GM18507 (cell line): Measurements from ENCODE around the gene TSHR.

Source experiments
- DNase-seq: peaks from one replicate; pipeline ENCODE4 v3.0.0; 2011; ENCODE audit warnings: low read depth; ENCODE audit not compliant: insufficient read length; ENCODE audit errors: extremely low spot score
- FAIRE-seq: peaks from 2 replicates; lab custom pipeline; 2011; peaks lifted over from hg19 to GRCh38; lab: Jason Lieb, UNC

The TSHR gene

DNA sequence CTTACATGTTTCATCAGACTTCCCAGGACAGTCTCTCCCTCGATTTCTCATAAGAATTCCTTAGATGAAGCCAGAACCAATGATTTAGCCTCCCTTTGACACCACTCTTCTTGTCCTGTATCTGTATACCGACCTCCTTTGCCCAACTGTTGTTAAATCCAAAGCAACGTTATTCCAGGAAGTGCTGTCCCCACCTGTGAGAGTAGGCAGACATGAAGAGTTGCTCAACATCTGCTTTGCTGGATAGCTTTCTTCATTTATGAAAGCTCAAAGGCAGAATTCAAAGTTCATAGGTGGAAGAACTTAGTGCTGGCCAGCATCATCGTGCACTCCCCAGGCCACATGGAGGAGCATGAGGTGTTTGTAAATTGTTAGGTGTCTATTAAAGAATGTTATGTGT, 209.8 kb downstream of the TSHR start:
- no peak for DNase-seq
- FAIRE-seq = no peak

DNA sequence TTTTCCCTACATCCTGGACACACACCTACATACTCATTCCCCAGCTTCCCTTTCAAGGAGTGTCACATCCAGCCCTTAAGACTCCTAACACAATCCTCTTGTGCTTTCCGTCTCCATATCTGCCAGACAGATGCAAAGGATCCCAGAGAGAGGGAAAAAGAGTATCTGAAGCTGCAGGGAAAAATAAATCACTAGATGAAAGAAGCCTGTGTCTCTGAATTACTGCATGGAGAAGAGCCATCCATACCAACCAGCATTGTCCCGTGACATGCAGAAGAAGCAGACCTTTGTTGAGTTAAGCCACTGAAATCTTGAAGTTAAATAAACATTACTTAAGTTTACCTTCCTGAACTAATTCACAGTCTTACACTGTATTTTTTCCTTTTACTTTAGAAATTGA, 210.7 kb downstream of the TSHR start:
- no peak for FAIRE-seq
- DNase-seq = no peak

DNA sequence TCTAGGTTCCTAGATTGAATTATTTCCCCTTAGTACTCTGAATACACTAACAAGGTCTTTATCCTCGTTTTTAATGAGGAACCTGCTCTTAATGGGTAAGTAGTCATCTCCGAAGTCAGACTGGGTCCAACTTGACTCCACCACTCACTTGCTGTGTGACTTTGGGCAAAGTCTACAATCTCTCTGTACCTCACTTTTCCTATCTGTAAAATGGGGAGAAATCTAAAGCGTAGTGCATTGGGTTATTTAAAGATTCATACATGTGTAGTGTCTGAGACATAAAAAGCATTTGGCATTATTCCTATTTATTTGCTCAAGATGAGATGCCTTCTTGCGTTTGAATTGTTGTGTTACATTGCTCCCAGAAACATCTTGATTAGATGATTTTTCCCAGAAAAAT, 213.8 kb downstream of the TSHR start:
- FAIRE-seq (no peak), DNase-seq (no peak)

DNA sequence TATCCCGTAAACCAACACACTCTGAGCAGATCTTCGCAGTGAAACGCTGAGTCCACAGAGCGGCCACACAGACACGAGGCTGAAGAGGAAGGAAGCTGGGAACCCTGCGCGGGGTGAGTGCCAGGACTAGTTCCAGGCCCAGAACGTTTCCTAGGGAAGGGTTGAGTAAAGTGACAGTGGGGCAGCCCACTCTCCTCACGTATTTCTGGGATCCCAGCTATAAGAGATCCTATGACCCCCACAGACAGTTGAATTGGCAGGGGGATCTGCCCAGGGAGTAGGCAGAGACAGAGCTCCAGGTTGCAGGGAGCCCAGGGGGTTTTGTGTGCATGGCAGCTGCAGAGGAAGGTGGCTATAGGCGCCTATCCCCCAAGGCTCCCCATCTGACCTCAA, 214.3 kb downstream of the TSHR start:
- DNase-seq (no peak), FAIRE-seq (no peak)

DNA sequence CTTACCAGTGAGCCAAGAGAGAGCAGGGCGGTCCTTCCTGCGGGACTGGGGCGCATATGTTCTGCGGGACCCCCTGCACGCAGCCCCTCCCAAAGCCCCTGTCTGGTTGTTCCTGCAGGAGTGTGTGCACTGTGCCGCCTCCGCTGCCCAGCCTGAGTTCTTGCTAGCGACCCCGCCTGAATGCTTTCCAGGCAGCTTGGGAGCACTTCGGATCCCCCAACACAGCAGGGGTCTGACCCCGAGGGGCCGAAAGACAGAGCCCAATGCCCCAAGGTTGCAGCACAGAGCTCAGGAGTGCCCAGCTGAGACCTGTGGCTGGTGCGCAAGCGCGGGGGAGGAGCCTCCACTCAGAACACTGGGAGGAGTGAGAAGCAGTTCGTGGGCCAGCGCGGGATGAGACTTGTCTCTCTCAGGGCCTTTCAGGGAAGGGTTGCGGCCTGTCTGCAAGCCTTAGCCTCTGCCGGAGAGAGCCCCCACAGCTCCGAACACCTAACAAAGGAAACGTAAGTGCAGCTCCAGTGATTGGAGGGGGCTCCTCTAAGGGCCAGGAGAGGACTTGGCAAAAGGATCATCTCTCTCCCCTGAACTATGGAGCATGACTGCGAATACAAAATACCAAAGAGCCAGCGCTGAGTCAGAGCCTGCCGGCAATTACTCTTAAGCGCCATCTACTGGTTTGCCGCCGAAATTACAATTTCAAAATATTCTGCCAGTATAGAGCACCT, 214.8 kb downstream of the TSHR start:
- DNase-seq = peak; percentile 77
- peak; percentile 84 for FAIRE-seq

DNA sequence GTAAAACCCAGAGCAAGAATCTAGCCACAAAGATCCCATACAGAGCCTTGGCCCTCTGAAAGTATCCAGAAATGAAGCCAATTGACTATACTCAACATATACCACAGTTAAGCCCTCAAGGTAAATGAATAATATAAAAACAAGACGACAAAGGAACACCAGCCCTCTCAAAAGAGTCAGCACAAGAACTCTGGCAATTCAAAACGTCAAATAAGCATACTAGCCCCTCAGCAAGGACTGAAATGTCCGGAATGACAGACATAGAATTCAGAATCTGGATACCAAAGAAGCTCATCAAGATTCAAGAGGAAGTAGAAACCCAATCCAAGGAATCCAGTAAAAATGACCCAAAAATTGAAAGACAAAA, 215.4 kb downstream of the TSHR start:
- no peak for FAIRE-seq
- DNase-seq = no peak

DNA sequence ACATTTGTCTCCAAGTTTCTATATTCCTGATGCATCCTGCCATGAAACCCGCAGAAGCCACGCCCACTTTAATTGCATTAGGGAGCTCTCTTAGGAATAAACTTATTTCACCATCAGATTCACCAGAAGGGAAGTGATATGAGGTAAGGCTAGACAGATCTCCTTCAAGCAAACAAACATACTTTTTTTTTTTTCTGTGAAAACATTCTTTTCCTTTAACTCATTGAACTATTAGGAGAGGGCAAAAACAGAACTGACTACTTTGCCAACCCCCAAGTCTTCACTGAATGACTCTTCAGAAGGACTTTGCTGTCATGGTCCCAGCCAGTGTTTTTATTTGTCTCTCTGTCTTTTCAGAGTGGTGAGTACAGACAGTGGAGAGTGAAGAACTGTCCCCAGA, 216.9 kb downstream of the TSHR start:
- DNase-seq = no peak
- no peak for FAIRE-seq

DNA sequence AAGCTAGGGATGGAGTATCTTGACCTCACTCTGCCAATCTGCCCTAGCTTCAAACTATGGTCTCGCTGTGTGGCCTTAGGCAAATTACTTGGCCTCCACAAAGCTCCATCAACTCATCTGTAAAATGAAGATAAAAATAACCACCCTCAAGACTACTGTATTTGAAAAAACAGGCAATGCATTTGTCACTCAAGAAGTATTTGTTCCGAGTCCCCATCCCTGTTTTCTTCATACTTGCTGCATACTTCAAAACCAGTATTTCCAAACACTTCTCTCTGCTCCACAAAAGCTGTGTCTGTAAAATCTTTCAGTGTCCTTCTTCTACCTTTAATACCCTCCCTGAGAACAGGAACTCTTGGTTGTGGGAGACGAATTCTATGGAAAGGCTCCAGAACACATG, 217.5 kb downstream of the TSHR start:
- FAIRE-seq (no peak), DNase-seq (no peak)

DNA sequence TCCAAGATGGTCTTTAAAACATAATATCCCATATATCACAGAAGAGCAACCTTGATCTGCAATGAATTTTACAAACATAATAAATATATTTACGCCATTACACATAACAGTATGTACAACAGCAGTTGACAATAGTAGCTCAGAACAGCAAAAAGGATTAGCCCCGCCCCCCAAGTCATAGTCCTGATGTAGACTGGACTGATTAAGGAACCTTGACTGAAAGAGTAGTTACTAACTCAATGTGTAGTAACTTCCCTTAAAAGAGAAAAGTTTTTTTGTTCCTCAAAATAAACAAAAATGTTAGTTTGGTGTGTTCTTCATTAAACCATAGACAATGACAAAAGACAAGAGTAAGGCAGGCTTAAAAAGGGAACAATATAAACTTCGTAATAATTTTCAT, 220.8 kb downstream of the TSHR start:
- FAIRE-seq (no peak), DNase-seq (no peak)

DNA sequence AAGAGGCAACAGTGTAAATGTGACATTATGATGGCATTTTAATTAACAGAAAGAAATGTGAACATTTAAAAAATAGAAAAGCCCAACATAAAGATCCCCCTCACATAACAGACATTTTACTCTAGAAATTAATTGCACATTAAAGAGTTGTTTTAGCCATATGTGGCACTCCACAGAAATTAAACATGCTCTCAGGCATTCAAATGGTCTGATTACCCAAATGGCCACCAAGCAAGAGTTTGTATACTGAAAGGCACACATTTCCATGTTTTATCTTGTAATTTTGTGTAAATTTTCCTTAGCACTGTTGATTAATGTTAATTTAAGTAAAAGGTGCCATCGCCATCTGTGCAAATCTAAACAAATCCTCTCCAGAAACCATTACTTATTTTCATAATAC, 221.8 kb downstream of the TSHR start:
- DNase-seq (no peak), FAIRE-seq (peak; percentile 48)

DNA sequence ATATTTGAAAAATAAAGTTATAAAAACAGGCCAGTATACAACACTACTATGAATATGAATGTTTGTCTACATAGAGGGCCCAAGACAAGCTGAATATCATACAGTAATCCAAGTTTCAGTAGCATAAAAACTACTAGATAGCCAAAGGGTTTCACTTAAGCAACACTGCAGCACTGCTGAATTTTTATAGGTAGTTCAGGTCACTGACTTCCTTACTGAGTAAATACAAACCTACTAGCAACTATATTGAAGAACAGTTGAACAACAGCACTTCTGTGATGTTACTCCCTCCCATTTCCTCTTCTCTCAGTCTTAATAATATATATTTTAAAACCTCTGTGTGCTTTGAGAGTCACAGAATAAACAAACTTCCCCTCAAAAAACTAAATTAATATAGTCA, 222.6 kb downstream of the TSHR start:
- DNase-seq (no peak), FAIRE-seq (no peak)

DNA sequence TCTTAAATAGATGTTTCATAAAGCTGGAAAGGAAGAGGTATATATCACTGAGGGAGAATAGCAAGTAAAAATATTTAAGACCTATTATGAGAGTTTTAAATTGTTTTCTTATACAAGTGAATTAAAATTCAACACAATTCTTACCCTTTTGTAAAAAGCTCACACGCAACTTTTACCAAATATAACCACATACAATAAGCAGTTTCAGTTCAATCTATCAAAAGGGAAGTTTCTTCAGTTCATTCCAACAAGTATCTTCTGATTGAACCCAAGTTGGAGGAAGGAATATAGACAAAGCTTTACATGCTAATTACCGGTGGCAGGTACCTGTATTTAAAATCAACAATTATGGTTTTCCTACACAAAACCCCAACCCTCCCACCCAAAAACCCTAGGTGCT, 224.2 kb downstream of the TSHR start:
- peak; percentile 26 for FAIRE-seq
- DNase-seq = no peak

DNA sequence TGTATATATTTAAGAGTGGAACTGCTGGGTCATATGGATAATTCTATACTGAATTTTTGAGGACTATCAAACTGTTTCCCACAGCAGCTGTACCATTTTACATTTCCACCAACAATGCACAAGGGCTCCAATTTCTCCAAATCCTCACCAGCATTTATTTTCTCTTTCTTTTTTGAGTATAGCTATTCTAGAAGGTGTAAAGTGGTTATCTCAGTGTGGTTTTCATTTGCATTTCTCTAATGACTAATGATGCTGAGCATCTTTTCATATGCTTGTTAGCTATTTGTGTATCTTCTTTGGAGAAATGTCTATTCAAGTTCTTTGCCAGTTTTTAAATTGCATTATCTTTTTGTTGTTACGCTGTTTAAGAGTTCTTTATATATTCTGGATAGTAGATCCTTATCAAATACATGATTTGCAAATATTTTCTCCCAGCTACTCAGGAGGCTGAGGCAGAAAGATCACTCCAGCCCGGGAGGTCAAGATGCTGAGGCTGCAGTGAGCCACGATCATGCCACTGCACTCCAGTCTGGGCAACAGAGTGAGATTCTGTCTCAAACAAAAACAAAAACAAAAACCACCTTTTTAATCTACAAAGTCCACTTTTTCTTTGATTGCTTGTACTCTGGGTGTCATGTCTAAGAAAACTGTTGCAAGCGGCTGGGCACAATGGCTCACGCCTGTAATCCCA, 232.6 kb downstream of the TSHR start:
- FAIRE-seq (peak; percentile 78), DNase-seq (no peak)

DNA sequence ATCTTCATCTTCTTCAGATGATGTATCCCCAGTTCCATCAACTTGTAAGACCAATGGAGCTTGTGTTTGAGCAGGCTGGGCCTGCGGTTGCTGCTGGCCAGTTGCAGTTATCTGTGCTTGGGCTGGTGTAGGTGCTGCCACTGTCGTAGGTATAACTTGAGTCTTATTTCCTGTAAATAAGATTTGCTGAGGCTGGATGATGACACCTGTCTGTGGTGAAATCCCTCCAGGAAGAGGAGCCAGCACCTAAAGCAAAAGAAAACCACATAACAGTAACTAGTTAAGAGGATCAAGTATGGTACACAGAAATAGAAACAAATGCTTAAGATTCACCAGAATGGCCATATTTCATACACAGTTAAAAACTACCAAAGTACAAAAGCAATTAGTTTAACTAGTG, 237.2 kb downstream of the TSHR start:
- no peak for FAIRE-seq
- no peak for DNase-seq

DNA sequence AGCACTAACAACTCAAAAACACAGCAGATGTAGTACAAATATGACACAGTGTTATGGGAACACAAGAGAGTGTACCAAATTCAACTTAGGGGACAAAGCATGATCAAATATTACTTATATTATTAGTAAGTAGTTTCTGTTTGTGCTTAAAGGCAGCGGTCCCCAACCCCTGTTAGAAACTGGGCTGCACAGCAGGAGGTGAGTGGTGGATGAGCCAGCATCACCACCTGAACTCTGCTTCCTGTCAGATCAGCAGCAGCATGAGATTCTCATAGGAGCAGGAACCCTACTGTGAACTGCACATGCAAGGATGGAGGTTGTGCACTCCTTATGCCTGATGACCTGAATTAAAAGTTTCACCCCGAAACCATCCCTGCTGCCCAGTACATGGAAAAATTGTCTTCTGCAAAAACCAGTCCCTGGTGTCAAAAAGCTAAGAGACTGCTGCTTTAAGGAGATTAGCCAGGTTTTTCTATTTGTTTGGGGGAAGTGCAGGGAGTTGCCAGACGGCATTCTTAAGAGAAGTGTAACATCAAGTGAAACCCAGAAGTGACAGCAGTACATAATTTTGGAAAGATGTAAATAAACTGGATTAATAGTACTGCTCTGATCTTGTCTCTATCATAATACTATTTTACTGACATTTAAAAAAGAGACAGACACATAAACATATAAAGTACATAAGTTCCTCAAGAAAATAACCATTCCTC, 238.7 kb downstream of the TSHR start:
- peak; percentile 36 for FAIRE-seq
- DNase-seq = no peak
